Prostate gland (tissue), 2 donors: Measurements from ENCODE around the gene BMP10. TPM values are rescaled to one million over a fixed set of nuclear protein-coding genes. Genes with fewer than 3 reads are reported as not detected.

ENCODE experiments used
- DNase-seq: peaks from one replicate; pipeline ENCODE4 v3.0.0-alpha.2; 2019; ENCODE audit warnings: low spot score
- H3K27ac ChIP-seq, 2 donors: fragments of 200-600 bp; sonication (generic); 2 replicates each; pipeline ENCODE4 v1.5.1; 2017 to 2019
- H3K27me3 ChIP-seq: fragments of 200-600 bp; sonication (generic); replicated peaks from 2 replicates; pipeline ENCODE4 v1.5.1; 2019; ENCODE audit not compliant: insufficient read depth
- H3K36me3 ChIP-seq, 2 donors: fragments of 200-600 bp; sonication (generic); 1 replicate in 1 of 2; 2 replicates in 1 of 2; pipeline versions ENCODE4 v1.5.1 to v1.8.1; 2017 to 2019
- H3K4me1 ChIP-seq: fragments of 200-600 bp; sonication (generic); replicated peaks from 2 replicates; pipeline ENCODE4 v1.5.1; 2019
- H3K4me3 ChIP-seq, 2 donors: fragments of 200-600 bp; sonication (generic); 2 replicates each; pipeline ENCODE4 v1.5.1; 2017 to 2019
- H3K9me3 ChIP-seq: fragments of 200-600 bp; sonication (generic); 2 replicates; pipeline ENCODE4 v1.5.1; 2017
- POLR2A ChIP-seq: fragments of 450-650 bp; IDR thresholded peaks from one replicate; pipeline ENCODE4 v1.6.1; 2016; ENCODE audit warnings: antibody characterized with exemption, mild to moderate bottlenecking
- POLR2AphosphoS5 ChIP-seq: sonication (generic); formaldehyde crosslinking; IDR thresholded peaks from one replicate; pipeline ENCODE4 v1.6.1; 2017; ENCODE audit warnings: antibody characterized with exemption
- WGBS: methylation state at CpG from one replicate; pipeline ENCODE4 v1.1.5; 2018; 5-methylcytosine and 5-hydroxymethylcytosine counted together
- intact Hi-C: fragments of 100-400 bp; cut with DNase I; formaldehyde crosslinking; loops from one replicate; pipeline ENCODE4 v1.14.2; 2022
- total RNA-seq, 2 donors: library from RNA; depleted of rRNA; stranded (reverse); fragments of >200 nt; gene quantifications; one replicate each; pipeline ENCODE4 v1.1.0, GENCODE V29; 2016
- TF ChIP-seq, protein P1 (sequence below), 4 experiments: fragments of 200-600 bp in 2 of 4; fragments of 450-650 bp in 2 of 4; sonication (generic) in 2 of 4; IDR thresholded peaks; 1 replicate in 3 of 4; 2 replicates in 1 of 4; pipeline ENCODE4 v1.5.1; 2016 to 2019; ENCODE audit warnings: antibody characterized with exemption in 4 of 4, mild to moderate bottlenecking in 2 of 4, moderate library complexity in 2 of 4

The BMP10 gene, protein sequence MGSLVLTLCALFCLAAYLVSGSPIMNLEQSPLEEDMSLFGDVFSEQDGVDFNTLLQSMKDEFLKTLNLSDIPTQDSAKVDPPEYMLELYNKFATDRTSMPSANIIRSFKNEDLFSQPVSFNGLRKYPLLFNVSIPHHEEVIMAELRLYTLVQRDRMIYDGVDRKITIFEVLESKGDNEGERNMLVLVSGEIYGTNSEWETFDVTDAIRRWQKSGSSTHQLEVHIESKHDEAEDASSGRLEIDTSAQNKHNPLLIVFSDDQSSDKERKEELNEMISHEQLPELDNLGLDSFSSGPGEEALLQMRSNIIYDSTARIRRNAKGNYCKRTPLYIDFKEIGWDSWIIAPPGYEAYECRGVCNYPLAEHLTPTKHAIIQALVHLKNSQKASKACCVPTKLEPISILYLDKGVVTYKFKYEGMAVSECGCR
- not detected for total RNA-seq

GRCh38 chr2:68871159-68871764 is at the start of gene BMP10:
BMP10 (minus strand) TSS chr2:68871397; CDS start chr2:68871358, 39 bp downstream.
- Histone ChIP-seq H3K4me3 (no peak within 1 kb of the TSS), H3K9me3 (no peaks in the 10 kb centered on the region), H3K27ac (no peak within 1 kb of the TSS), H3K4me1 (no peaks in the 10 kb centered on the region), H3K27me3 (no peaks in the 10 kb centered on the region), H3K36me3 (no peaks in the 10 kb centered on the region)
- WGBS = 79% methylated on average over 6 of the region's 6 CpGs
- no peak for DNase-seq
- no peak for TF ChIP-seq POLR2A
- no peak for TF ChIP-seq POLR2AphosphoS5
- TF ChIP-seq, protein P1, sequence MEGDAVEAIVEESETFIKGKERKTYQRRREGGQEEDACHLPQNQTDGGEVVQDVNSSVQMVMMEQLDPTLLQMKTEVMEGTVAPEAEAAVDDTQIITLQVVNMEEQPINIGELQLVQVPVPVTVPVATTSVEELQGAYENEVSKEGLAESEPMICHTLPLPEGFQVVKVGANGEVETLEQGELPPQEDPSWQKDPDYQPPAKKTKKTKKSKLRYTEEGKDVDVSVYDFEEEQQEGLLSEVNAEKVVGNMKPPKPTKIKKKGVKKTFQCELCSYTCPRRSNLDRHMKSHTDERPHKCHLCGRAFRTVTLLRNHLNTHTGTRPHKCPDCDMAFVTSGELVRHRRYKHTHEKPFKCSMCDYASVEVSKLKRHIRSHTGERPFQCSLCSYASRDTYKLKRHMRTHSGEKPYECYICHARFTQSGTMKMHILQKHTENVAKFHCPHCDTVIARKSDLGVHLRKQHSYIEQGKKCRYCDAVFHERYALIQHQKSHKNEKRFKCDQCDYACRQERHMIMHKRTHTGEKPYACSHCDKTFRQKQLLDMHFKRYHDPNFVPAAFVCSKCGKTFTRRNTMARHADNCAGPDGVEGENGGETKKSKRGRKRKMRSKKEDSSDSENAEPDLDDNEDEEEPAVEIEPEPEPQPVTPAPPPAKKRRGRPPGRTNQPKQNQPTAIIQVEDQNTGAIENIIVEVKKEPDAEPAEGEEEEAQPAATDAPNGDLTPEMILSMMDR (IDR thresholded peaks at IDR 0.05) = no peak
- intact Hi-C loops = no loop called here

GRCh38 chr2:68920481-68921170 is 49.4 kb upstream of the BMP10 start:
- WGBS = 82% methylated on average over 6 of the region's 6 CpGs
- intact Hi-C loops = no loop called here
- no peak for TF ChIP-seq POLR2AphosphoS5
- TF ChIP-seq, protein P1 (IDR thresholded peaks at IDR 0.05) = no peak
- no peak for TF ChIP-seq POLR2A
- no peaks in the 10 kb centered on the region for H3K36me3 ChIP-seq
- DNase-seq = no peak
- H3K27me3 ChIP-seq = no peaks in the 10 kb centered on the region
- no peaks in the 10 kb centered on the region for H3K4me1 ChIP-seq
- no peaks in the 10 kb centered on the region for H3K9me3 ChIP-seq
- H3K27ac ChIP-seq = no peak overlapping the region
- H3K4me3 ChIP-seq = no peak overlapping the region

DNA sequence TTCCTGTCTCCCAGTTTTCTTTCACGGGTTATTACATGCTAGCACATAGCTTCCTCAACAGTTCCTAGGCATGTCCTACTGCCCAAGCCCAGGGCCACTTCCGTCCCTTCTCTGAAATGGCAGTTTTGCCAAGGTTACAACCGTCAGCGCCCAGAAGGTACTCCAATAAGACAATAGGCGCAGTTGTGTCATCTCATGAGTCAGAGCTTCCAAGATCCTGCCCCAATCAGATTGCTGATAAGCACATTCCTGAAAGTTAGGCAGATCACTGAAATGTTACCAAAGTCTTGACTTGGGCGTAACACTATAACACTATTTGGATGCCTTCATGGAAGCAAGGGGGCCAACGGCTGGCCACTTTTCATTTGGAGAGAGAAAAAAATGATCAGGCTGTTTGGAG is 47.3 kb upstream of the BMP10 start:
- Histone ChIP-seq H3K27me3 (no peaks in the 10 kb centered on the region), H3K36me3 (no peaks in the 10 kb centered on the region), H3K4me1 (no peaks in the 10 kb centered on the region), H3K4me3 (no peak overlapping the region), H3K9me3 (no peaks in the 10 kb centered on the region), H3K27ac (no peak overlapping the region)
- 87% methylated on average over 7 of the region's 7 CpGs for WGBS
- no peak for DNase-seq
- intact Hi-C loops = no loop called here
- no peak for TF ChIP-seq POLR2AphosphoS5
- no peak for TF ChIP-seq POLR2A
- TF ChIP-seq, protein P1 (IDR thresholded peaks at IDR 0.05) = no peak

DNA sequence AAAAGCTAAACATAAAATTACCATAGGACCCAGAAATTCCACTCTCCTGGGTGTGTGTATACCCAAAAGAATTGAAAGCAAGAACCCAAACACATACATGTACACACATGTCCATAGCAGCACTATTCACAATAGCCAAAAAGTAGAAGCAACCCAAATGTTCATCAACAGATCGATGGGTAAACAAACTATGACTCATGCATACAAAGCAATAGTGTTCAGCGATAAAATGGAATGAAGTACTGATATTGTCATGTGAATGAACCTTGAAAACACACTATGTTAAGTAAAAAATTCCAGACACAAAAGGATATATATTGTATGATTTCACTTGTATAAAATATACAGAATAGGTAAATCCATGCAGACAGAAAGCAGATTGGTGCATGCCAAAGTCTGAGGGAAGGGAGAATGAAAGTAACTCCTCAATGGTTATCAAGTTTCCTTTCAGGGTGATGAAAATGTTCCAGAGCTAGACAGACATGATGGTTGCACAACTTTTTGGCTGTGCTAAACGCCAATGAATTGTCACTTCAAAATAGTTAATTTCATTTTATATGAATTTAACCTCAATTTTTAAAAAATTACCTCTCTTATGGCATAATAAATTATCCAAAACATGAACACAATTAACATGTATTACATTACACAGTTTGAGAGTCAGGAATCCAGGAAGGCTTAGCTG is 46.0 kb upstream of the BMP10 start:
- Histone ChIP-seq H3K27ac (no peak overlapping the region), H3K4me3 (no peak overlapping the region), H3K27me3 (no peaks in the 10 kb centered on the region), H3K4me1 (no peaks in the 10 kb centered on the region), H3K9me3 (no peaks in the 10 kb centered on the region), H3K36me3 (no peaks in the 10 kb centered on the region)
- 52% methylated on average over 3 of the region's 3 CpGs for WGBS
- DNase-seq = no peak
- TF ChIP-seq POLR2AphosphoS5 = no peak
- TF ChIP-seq, protein P1 (IDR thresholded peaks at IDR 0.05) = no peak
- TF ChIP-seq POLR2A = no peak
- intact Hi-C loops = no loop called here
